Natural killer cell (primary cell): ENCODE data around the gene SEC16A. TPM values are rescaled to one million over a fixed set of nuclear protein-coding genes. Genes with fewer than 3 reads are reported as not detected.
"Not testable (repeated sequence)": the region's sequence is repeated elsewhere in the genome, so short reads cannot be mapped to it uniquely, and the experiment has no call there.

Source experiments
- ATAC-seq, 3 donors: fragments of 150-1000 bp in 2 of 3; fragments of 200-7000 bp in 1 of 3; cut with Tn5 transposase; 1 replicate in 1 of 3; 2 replicates in 2 of 3; pipeline ENCODE4 v1.10.0; 2021; ENCODE audit warnings: mild to moderate bottlenecking in 2 of 3, moderate library complexity in 2 of 3
- DNase-seq, 2 donors: peaks; one replicate each; pipeline versions ENCODE4 v3.0.0 to v3.0.0-alpha.2; 2013 to 2021; ENCODE audit warnings: mixed read lengths in 1 of 2
- H3K27ac ChIP-seq: one replicate; pipeline ENCODE4 v1.5.1; 2013; ENCODE audit warnings: mild to moderate bottlenecking, low read length
- H3K27me3 ChIP-seq: one replicate; pipeline ENCODE4 v1.6.1; 2013; ENCODE audit warnings: low read length; ENCODE audit not compliant: control insufficient read depth, insufficient read depth
- H3K36me3 ChIP-seq: one replicate; pipeline ENCODE4 v1.6.1; 2013; ENCODE audit warnings: low read length; ENCODE audit not compliant: control insufficient read depth, insufficient read depth
- H3K4me1 ChIP-seq: one replicate; pipeline ENCODE4 v1.6.1; 2013; ENCODE audit warnings: low read length; ENCODE audit not compliant: control insufficient read depth, insufficient read depth
- H3K4me3 ChIP-seq: one replicate; pipeline ENCODE4 v1.5.1; 2013; ENCODE audit warnings: low read length
- H3K9me3 ChIP-seq: one replicate; pipeline ENCODE4 v1.6.1; 2013; ENCODE audit warnings: low read length; ENCODE audit not compliant: control insufficient read depth, insufficient read depth
- H3K27ac Mint-ChIP-seq, 2 donors: one replicate each; pipeline ENCODE4 v1.8.0; 2022; ENCODE audit warnings: mild to moderate bottlenecking in 2 of 2, mixed read lengths in 2 of 2, moderate library complexity in 1 of 2
- H3K27me3 Mint-ChIP-seq, 2 donors: one replicate each; pipeline ENCODE4 v1.8.0; 2022; ENCODE audit warnings: low read depth in 2 of 2, mixed read lengths in 2 of 2
- H3K36me3 Mint-ChIP-seq: one replicate; pipeline ENCODE4 v1.8.0; 2022; ENCODE audit warnings: mixed read lengths
- H3K4me1 Mint-ChIP-seq, 2 donors: one replicate each; pipeline ENCODE4 v1.8.0; 2022; ENCODE audit warnings: mixed read lengths in 2 of 2
- H3K4me3 Mint-ChIP-seq: one replicate; pipeline ENCODE4 v1.8.0; 2022; ENCODE audit warnings: mild to moderate bottlenecking, moderate library complexity, mixed read lengths
- H3K9me3 Mint-ChIP-seq, 2 donors: one replicate each; pipeline ENCODE4 v1.8.0; 2022; ENCODE audit warnings: mixed read lengths in 2 of 2
- WGBS: methylation state at CpG from one replicate; pipeline ENCODE4 v1.1.7; 2013; ENCODE audit warnings: missing lambda C conversion rate; ENCODE audit not compliant: insufficient coverage; 5-methylcytosine and 5-hydroxymethylcytosine counted together
- intact Hi-C: fragments of 100-400 bp; cut with micrococcal nuclease; formaldehyde crosslinking; loops from one replicate; pipeline ENCODE4 v1.14.2; 2022
- total RNA-seq, 4 donors: library from RNA; stranded (reverse); fragments of 120-200 nt in 1 of 4; gene quantifications; one replicate each; pipeline versions ENCODE4 v1.2.3 to v1.2.4, GENCODE V29; 2013 to 2022
- TF ChIP-seq, protein P1 (sequence below): fragments of 200-600 bp; IDR thresholded peaks from one replicate; pipeline ENCODE4 v1.8.0; 2022; ENCODE audit warnings: antibody characterized with exemption

SEC16A gene
- total RNA-seq, 3 donors from 2014 or later (not counting 1 experiment from before 2014, with no cell fraction given), result 84.3 to 89.0 (median 87.1) TPM

DNA sequence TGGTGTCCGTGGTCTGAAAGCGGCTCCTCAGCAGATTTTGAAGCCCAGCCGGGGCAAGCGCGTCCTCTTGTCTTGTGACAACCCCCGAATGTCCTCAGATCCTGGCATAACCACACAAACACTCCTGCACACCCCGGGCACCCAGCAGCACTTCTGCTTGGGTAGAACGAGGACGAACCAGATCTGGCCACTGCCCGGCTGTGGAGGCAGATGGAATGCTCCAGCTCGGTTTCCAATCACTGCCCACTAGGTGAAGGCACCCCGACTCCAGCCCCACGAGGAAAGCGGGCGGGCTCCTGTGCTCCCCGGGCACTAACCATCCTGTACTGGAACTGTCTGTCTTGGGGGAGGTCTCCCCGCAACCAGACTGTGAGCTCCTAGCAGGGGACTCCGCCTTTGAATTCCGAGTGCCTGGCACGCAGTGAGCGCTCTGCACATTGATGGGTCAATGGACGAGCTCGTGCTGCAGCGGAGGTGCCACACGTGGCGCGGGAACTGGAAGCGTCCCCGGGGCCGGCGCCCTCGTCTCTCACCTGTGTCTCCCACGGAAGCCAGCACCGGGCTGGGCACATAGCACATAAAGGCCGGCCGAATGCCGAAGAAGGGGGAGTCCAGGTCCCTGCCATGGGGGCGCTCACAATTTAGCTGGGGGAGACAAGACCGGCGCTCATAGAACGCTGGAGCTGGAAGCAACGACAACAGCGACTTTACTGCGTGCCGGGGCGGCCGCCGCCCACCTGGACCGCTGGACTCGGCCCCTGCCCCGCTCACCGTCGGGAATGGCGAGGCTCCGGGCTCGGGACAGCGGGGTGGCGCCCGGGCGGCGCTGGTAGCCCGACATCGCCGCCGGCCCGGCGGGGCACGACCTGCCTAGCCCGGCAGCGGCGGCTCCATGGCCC lies 73.0 kb downstream of the SEC16A start:
- H3K4me3 Mint-ChIP-seq, result peak overlapping the region; percentile 93
- no peaks in the 10 kb centered on the region for H3K36me3 Mint-ChIP-seq
- Histone ChIP-seq H3K36me3 (peaks cover 37% of the 10 kb centered on the region), H3K27ac (peak overlapping the region; percentile 59), H3K4me1 (peaks cover 43% of the 10 kb centered on the region), H3K27me3 (no peaks in the 10 kb centered on the region), H3K9me3 (no peaks in the 10 kb centered on the region), H3K4me3 (peak overlapping the region; percentile 64)
- peak overlapping the region; percentile 88 to 92 for H3K27ac Mint-ChIP-seq
- intact Hi-C loops, result loop anchor here (1.0 to 10.0 kb wide), 2 partner anchors 10 to 95 kb away; partner anchors contain the start of gene SNAPC4
- WGBS, result 10% methylated on average over 71 of the region's 71 CpGs
- peak; percentile 20 to 43 (median 22) for ATAC-seq
- H3K9me3 Mint-ChIP-seq, result no peaks in the 10 kb centered on the region
- peaks cover 22 to 41% of the 10 kb centered on the region in 2 donors for H3K4me1 Mint-ChIP-seq
- DNase-seq, result peak in 1 of 2 donors; percentile 61
- H3K27me3 Mint-ChIP-seq, result no peaks in the 10 kb centered on the region
- TF ChIP-seq, protein P1, sequence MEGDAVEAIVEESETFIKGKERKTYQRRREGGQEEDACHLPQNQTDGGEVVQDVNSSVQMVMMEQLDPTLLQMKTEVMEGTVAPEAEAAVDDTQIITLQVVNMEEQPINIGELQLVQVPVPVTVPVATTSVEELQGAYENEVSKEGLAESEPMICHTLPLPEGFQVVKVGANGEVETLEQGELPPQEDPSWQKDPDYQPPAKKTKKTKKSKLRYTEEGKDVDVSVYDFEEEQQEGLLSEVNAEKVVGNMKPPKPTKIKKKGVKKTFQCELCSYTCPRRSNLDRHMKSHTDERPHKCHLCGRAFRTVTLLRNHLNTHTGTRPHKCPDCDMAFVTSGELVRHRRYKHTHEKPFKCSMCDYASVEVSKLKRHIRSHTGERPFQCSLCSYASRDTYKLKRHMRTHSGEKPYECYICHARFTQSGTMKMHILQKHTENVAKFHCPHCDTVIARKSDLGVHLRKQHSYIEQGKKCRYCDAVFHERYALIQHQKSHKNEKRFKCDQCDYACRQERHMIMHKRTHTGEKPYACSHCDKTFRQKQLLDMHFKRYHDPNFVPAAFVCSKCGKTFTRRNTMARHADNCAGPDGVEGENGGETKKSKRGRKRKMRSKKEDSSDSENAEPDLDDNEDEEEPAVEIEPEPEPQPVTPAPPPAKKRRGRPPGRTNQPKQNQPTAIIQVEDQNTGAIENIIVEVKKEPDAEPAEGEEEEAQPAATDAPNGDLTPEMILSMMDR, result no peak

DNA sequence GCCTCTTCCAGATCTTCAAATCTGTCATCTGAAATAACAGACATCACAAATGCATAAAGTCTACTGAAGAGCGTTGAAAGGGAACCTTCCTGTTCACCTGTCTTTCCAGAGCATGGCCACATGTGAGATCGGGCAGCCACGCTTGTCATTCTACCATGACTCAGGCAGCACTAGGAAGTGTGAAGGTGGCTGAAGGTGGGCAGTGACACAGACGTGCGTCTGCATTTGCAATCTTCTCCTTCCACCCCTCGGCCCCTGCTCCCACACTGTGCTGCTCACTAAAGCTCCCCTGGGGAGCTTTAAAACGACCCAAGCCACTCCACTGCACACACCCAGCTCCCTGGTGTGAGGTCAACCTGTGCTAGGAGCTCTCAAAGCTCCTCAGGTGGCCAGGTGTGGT lies 74.9 kb downstream of the SEC16A start:
- peaks cover 20% of the 10 kb centered on the region for H3K36me3 ChIP-seq
- intact Hi-C loops, result loop anchor here (10.0 kb wide), 1 partner anchor 93 kb away; no protein-coding TSS in a partner anchor

DNA sequence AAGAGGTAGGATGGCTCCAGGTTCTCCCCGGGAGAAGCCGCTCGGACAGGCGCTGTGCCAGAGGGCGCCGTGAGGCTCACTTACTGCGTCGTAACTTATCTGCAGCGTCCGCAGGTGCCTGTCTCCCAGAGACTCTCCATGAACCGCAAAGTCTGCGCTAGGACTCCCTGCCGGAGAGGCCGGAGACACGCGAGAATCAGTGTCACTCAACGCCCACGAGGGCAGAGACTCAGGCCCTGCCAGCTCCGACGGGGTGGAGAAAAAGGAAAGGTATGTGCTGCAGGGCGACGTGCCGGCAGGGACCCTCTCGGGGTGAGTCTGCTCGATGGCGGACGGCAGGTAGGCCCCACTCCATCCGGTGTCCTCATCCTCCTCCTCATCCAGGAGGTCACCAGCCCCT lies 75.8 kb downstream of the SEC16A start:
- H3K4me1 ChIP-seq, result peaks cover 67% of the 10 kb centered on the region
- H3K36me3 ChIP-seq, result peaks cover 22% of the 10 kb centered on the region
- WGBS, result 98% methylated on average over 26 of the region's 28 CpGs
- intact Hi-C loops, result loop anchor here (10.0 kb wide), 1 partner anchor 92 kb away; no protein-coding TSS in a partner anchor
- H3K27ac Mint-ChIP-seq, H3K4me3 ChIP-seq, H3K27me3 Mint-ChIP-seq, H3K27me3 ChIP-seq, ATAC-seq, H3K9me3 Mint-ChIP-seq, H3K36me3 Mint-ChIP-seq, H3K27ac ChIP-seq, H3K9me3 ChIP-seq, DNase-seq: not testable (repeated sequence)
- Mint-ChIP-seq H3K4me1 (peaks cover 31 to 42% of the 10 kb centered on the region in 2 donors), H3K4me3 (peak overlapping the region; percentile 25)

More for the DNA sequence above, 74.9 kb downstream of the SEC16A start:
- no peaks in the 10 kb centered on the region for H3K9me3 Mint-ChIP-seq
- Histone ChIP-seq H3K9me3 (no peaks in the 10 kb centered on the region), H3K27me3 (no peaks in the 10 kb centered on the region), H3K4me3 (no peak overlapping the region), H3K4me1 (peaks cover 61% of the 10 kb centered on the region), H3K27ac (no peak overlapping the region)
- no peaks in the 10 kb centered on the region for H3K36me3 Mint-ChIP-seq
- H3K4me1 Mint-ChIP-seq, result peaks cover 31 to 42% of the 10 kb centered on the region in 2 donors
- peak overlapping the region; percentile 42 for H3K4me3 Mint-ChIP-seq
- ATAC-seq (no peak), DNase-seq (no peak)
- H3K27me3 Mint-ChIP-seq, result no peaks in the 10 kb centered on the region
- TF ChIP-seq, protein P1, result no peak
- WGBS, result 84% methylated on average over 7 of the region's 7 CpGs
- no peak overlapping the region for H3K27ac Mint-ChIP-seq

DNA sequence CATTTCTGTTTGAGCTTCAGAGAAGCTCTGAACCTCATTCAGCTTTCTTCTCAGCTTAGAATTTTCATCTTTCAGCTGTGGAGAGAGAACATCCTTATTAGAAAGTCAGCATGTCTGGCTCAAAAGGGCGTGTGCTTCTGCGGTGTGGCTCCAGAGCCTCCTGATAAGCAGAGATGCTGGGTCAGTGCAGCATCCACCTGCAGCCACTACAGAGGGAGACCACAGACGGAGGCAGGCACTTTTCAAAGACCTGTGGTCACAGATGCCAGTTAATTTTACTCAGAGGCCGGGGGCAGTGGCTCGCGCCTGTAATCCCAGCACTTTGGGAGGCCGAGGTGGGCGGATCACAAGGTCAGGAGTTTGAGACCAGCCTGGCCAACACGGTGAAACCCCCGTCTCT lies 76.9 kb downstream of the SEC16A start:
- not testable (repeated sequence) for H3K9me3 ChIP-seq, ATAC-seq, DNase-seq, H3K27me3 ChIP-seq, H3K9me3 Mint-ChIP-seq, H3K36me3 Mint-ChIP-seq, H3K4me3 ChIP-seq, H3K27ac Mint-ChIP-seq, H3K27ac ChIP-seq, H3K4me3 Mint-ChIP-seq, H3K27me3 Mint-ChIP-seq
- H3K4me1 Mint-ChIP-seq, result peaks cover 23 to 37% of the 10 kb centered on the region in 2 donors
- intact Hi-C loops, result loop anchor here (10.0 kb wide), 1 partner anchor 91 kb away; no protein-coding TSS in a partner anchor
- WGBS, result 87% methylated on average over 10 of the region's 10 CpGs
- peaks cover 57% of the 10 kb centered on the region for H3K4me1 ChIP-seq
- peaks cover 23% of the 10 kb centered on the region for H3K36me3 ChIP-seq
